WERI-Rb-1 (cell line): ENCODE measurements around the gene CCDC88C.
A peak's percentile ranks its signal among the peaks of the same experiment; 100 is the strongest.
"Not testable (repeated sequence)": the region's sequence is repeated elsewhere in the genome, so short reads cannot be mapped to it uniquely, and the experiment has no call there.

Experiments
- DNase-seq: peaks from one replicate; pipeline ENCODE4 v3.0.0-alpha.2; 2020
- H3K27ac ChIP-seq: fragments of 250-450 bp; sonication (Bioruptor Pico); 2 replicates; pipeline ENCODE4 v1.5.1; 2020; ENCODE audit warnings: mild to moderate bottlenecking, moderate library complexity
- H3K27me3 ChIP-seq: fragments of 250-450 bp; sonication (Bioruptor Pico); 2 replicates; pipeline ENCODE4 v1.5.1; 2021; ENCODE audit warnings: mild to moderate bottlenecking, low read depth, moderate library complexity; ENCODE audit not compliant: insufficient read depth, severe bottlenecking
- H3K36me3 ChIP-seq: fragments of 250-450 bp; sonication (Bioruptor Pico); 2 replicates; pipeline ENCODE4 v1.5.1; 2020; ENCODE audit warnings: mild to moderate bottlenecking, moderate library complexity
- H3K4me3 ChIP-seq: 2 replicates; pipeline ENCODE4 v1.5.1; 2011; ENCODE audit warnings: low read depth, mild to moderate bottlenecking, control low read depth, low read length
- H3K9me3 ChIP-seq: fragments of 250-450 bp; sonication (Bioruptor Pico); 2 replicates; pipeline ENCODE4 v1.5.1; 2021; ENCODE audit warnings: mild to moderate bottlenecking, moderate library complexity; ENCODE audit not compliant: severe bottlenecking
- TF ChIP-seq, protein P1 (sequence below): IDR thresholded peaks from 2 replicates; pipeline ENCODE4 v1.5.1; 2011; ENCODE audit warnings: low read depth, mild to moderate bottlenecking, control low read depth, inconsistent platforms, low read length

CCDC88C gene

DNA sequence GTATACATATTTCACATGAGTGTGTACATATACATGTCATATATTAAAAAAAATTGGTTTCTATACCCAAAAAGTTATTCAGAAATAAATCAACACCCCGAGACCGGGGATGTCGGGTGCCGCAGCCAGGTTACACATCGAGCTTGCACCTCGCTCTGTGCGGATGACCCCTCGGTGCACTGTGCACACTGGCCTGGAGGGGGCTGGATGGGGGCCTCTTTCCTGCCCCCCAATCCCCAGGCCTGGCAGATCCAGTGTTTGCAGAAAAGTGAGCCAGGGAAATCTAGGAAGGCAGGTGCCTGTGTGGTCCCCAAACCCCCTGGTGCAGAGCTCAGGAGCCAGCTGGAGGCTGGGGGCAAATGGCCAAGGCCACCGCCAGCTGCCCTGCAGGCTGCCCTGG lies 146.0 kb downstream of the CCDC88C start:
- H3K27ac ChIP-seq, result no peak overlapping the region

DNA sequence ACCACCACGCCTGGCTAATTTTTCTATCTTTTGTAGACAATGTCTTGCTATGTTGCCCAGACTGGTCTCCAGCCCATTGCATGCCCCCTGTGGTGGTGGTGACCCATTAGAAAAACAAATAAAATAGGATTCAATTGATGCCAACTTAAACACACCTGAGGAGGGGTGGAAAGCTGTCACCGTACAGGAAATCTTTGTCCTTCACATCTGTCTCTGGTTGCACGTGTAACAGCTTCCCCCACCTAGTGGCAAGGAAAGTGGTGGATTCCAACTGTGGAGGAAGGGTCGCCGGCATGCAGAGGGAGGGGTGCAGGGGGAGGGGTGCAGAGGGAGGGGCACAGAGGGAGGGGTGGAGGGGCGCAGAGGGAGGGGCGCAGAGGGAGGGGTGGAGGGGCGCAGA lies 147.0 kb downstream of the CCDC88C start:
- H3K4me3 ChIP-seq, result no peak overlapping the region
- TF ChIP-seq, protein P1, sequence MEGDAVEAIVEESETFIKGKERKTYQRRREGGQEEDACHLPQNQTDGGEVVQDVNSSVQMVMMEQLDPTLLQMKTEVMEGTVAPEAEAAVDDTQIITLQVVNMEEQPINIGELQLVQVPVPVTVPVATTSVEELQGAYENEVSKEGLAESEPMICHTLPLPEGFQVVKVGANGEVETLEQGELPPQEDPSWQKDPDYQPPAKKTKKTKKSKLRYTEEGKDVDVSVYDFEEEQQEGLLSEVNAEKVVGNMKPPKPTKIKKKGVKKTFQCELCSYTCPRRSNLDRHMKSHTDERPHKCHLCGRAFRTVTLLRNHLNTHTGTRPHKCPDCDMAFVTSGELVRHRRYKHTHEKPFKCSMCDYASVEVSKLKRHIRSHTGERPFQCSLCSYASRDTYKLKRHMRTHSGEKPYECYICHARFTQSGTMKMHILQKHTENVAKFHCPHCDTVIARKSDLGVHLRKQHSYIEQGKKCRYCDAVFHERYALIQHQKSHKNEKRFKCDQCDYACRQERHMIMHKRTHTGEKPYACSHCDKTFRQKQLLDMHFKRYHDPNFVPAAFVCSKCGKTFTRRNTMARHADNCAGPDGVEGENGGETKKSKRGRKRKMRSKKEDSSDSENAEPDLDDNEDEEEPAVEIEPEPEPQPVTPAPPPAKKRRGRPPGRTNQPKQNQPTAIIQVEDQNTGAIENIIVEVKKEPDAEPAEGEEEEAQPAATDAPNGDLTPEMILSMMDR, result 0 out of 2 replicates have a peak, but pooled peaks have one; percentile 13
- no peak overlapping the region for H3K27ac ChIP-seq
- H3K9me3 ChIP-seq, result no peaks in the 10 kb centered on the region
- no peak for DNase-seq
- no peaks in the 10 kb centered on the region for H3K27me3 ChIP-seq
- H3K36me3 ChIP-seq, result peaks cover 46% of the 10 kb centered on the region

More for the DNA sequence above, 146.0 kb downstream of the CCDC88C start:
- DNase-seq, result no peak
- Histone ChIP-seq H3K36me3 (peaks cover 54% of the 10 kb centered on the region), H3K9me3 (no peaks in the 10 kb centered on the region), H3K27me3 (no peaks in the 10 kb centered on the region), H3K4me3 (no peak overlapping the region)
- TF ChIP-seq, protein P1, result no peak

DNA sequence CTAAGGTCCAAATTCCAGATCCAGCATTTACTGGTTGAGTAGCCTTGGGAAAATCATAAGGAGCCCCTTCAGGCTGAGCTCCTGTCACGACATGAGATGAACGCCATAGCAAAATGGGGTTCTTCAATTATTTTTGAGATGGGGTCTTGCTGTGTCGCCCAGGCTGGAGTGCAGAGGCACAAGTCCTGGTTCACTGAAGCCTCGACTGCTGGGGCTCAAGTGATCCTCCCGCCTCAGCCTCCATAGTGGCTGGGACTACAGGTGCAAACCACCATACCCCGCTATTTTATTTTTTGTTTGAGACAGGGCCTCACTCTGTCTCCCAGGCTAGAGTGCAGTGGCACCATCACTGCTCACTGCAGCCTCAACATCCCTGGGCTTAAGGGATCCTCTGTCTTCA lies 147.4 kb downstream of the CCDC88C start:
- H3K27me3 ChIP-seq, result no peaks in the 10 kb centered on the region
- peaks cover 45% of the 10 kb centered on the region for H3K36me3 ChIP-seq
- H3K9me3 ChIP-seq, result no peaks in the 10 kb centered on the region
- H3K27ac ChIP-seq, result no peak overlapping the region
- H3K4me3 ChIP-seq, result no peak overlapping the region
- TF ChIP-seq, protein P1, result no peak
- DNase-seq, result no peak

DNA sequence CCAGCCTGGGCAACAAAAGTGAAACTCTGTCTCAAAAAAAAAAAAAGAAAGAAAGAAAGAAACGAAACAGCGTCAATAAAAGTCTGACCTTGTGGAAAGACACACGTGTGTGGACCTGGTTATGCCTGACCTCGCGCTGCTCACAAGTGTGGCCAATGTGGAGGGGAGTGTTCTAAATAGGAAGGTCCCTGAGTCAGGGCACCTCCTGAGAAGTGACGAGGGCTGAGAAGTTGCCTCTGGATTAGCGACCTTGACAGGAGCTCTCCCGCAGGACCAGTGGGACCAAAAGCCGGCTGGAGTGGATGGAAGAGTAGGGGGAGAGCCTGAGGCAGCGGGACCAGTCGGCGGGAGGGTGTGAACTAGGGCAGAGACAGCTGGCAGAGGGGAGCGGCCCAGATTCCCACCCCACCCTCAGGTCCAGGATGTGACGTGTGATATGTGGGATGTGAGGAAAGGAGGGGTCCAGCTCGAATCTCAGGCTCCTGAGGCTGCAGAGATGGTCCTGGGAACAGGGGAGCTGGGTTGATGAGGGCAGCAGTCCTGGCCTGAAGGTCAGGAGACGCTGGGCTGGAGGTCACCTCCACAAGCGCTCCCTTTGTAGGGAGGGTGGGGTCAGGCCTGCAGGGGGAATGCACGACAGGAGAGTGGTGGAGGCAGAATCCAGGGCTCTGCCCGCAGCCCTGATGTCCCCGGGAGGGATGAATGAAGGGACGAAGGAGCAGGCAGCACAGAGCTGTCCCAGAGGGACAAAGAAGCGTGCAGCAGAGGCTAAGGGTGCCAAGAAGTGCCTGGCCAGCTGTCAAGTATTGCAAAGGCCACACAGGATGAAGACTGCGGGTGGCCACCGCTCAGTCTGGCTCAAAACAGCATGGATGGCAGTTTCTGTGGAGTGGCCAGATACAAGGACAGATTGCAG lies 148.3 kb downstream of the CCDC88C start:
- H3K27ac ChIP-seq, result no peak overlapping the region
- DNase-seq, result no peak

DNA sequence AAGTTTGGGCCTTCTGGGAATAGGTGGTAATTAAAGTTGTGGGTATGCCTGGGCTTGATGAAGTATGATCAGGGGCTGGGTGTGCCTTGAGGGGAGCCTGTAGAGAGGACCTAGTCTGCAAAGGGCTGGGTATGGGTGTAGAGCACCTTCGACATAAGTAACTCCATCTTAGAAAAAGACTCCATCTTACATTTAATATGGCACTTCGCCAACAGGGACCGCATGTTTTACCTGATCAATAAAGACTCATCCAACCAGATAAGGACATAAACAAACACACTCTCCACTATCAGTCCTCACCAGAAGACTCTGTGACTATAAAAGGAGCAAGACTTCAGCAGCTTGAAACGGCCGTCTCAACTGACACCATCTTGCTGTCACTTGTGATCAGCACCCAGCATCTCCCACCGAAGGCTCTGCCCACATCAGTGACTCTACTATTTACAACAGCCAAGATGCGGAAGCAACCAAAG lies 149.6 kb downstream of the CCDC88C start:
- no peak for DNase-seq
- no peaks in the 10 kb centered on the region for H3K27me3 ChIP-seq
- H3K4me3 ChIP-seq, result no peak overlapping the region
- H3K9me3 ChIP-seq, result no peaks in the 10 kb centered on the region
- no peak overlapping the region for H3K27ac ChIP-seq
- TF ChIP-seq, protein P1, result no peak
- peaks cover 25% of the 10 kb centered on the region for H3K36me3 ChIP-seq

More for the DNA sequence above, 148.3 kb downstream of the CCDC88C start:
- H3K4me3 ChIP-seq, result no peak overlapping the region
- TF ChIP-seq, protein P1, result no peak
- H3K36me3 ChIP-seq, result peaks cover 36% of the 10 kb centered on the region
- H3K9me3 ChIP-seq, result no peaks in the 10 kb centered on the region
- H3K27me3 ChIP-seq, result no peaks in the 10 kb centered on the region

DNA sequence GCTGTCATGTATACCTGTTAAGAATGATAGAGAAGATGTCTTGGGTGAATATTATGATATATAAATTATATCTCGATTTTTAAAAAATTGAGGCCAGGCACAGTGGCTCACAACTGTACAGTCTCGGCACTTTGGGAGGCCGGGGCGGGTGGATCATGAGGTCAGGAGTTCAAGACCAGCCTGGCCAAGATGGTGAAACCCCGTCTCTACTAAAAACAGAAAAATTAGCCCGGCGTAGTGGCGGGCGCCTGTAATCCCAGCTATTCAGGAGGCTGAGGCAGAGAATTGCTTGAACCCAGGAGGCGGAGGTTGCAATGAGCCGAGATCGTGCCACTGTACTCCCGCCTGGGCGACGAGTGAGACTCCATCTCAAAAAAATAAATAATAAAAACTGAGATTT lies 151.3 kb downstream of the CCDC88C start:
- not testable (repeated sequence) for H3K9me3 ChIP-seq, H3K27me3 ChIP-seq, H3K4me3 ChIP-seq, H3K27ac ChIP-seq, DNase-seq, H3K36me3 ChIP-seq
